ENCODE data around the gene SEC14L1. TPM values are rescaled to one million over a fixed set of nuclear protein-coding genes. Genes with fewer than 3 reads are reported as not detected.
A peak's percentile ranks its signal among the peaks of the same experiment; 100 is the strongest.

Gene SEC14L1
- total RNA-seq, 2 experiments from 2014 or later, result 98.5 to 146 TPM

DNA sequence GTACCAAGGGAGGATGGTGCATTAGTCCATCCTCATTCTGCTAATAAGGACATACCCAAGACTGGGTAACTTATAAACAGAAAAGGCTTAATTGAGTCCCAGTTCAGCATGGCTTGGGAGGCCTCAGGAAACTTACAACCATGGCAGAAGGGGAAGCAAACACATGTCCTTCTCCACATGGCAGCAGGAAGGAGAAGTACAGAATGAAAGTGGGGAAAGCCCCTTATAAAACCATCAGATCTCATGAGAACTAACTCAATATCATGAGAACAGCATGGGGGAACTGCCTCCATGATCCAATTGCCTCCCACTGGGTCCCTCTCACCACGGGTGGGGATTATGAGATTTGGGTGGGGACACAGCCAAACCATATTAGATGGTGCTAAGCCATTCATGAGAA is 84.5 kb downstream of the SEC14L1 start:
- H3K36me3 Mint-ChIP-seq, result peaks cover 4% of the 10 kb centered on the region
- H3K9me3 Mint-ChIP-seq (ENCODE audit: low read depth), result peaks cover 7% of the 10 kb centered on the region
- no peak overlapping the region for H3K27ac Mint-ChIP-seq
- no peak for ATAC-seq
- DNase-seq, result no peak
- H3K27me3 Mint-ChIP-seq, result no peaks in the 10 kb centered on the region
- H3K4me1 Mint-ChIP-seq, result no peaks in the 10 kb centered on the region
- no peak overlapping the region for H3K4me3 Mint-ChIP-seq
- CTCF ChIA-PET, result no interaction called here

- Mint-ChIP-seq H3K36me3 (peaks cover 4% of the 10 kb centered on the region), H3K27me3 (no peaks in the 10 kb centered on the region), H3K4me3 (no peak overlapping the region), H3K27ac (no peak overlapping the region), H3K4me1 (no peaks in the 10 kb centered on the region), H3K9me3 (ENCODE audit: low read depth) (peaks cover 7% of the 10 kb centered on the region)
- CTCF ChIA-PET, result interaction anchor here (1.2 kb wide), 1 partner anchor 141 kb away, joined by 3 read pairs; no protein-coding TSS in a partner anchor
- ATAC-seq (no peak), DNase-seq (no peak)
Measured at GRCh38 chr17:77227461-77228240, 86.9 kb downstream of the SEC14L1 start.

GRCh38 chr17:77228241-77228752 is 87.5 kb downstream of the SEC14L1 start:
- ATAC-seq, result no peak
- CTCF ChIA-PET, result interaction anchor here (0.6 kb wide), 1 partner anchor 118 kb away, joined by 4 read pairs; no protein-coding TSS in a partner anchor

GRCh38 chr17:77228816-77229215 is 88.0 kb downstream of the SEC14L1 start:
- H3K27ac Mint-ChIP-seq, result no peak overlapping the region
- DNase-seq (no peak), ATAC-seq (no peak)
- H3K27me3 Mint-ChIP-seq, result no peaks in the 10 kb centered on the region
- peaks cover 12% of the 10 kb centered on the region for H3K9me3 Mint-ChIP-seq (ENCODE audit: low read depth)
- H3K36me3 Mint-ChIP-seq, result peaks cover 5% of the 10 kb centered on the region
- H3K4me1 Mint-ChIP-seq, result peaks cover 5% of the 10 kb centered on the region
- CTCF ChIA-PET, result interaction anchor here (0.5 to 0.6 kb wide), 2 partner anchors 118 to 561 kb away, joined by 3 to 4 read pairs; no protein-coding TSS in a partner anchor
- H3K4me3 Mint-ChIP-seq, result no peak overlapping the region

More at GRCh38 chr17:77228241-77228752, 87.5 kb downstream of the SEC14L1 start:
- no peaks in the 10 kb centered on the region for H3K27me3 Mint-ChIP-seq
- peaks cover 9% of the 10 kb centered on the region for H3K9me3 Mint-ChIP-seq (ENCODE audit: low read depth)
- no peak for DNase-seq
- no peak overlapping the region for H3K4me3 Mint-ChIP-seq
- H3K4me1 Mint-ChIP-seq, result peaks cover 2% of the 10 kb centered on the region
- peaks cover 6% of the 10 kb centered on the region for H3K36me3 Mint-ChIP-seq
- no peak overlapping the region for H3K27ac Mint-ChIP-seq

DNA sequence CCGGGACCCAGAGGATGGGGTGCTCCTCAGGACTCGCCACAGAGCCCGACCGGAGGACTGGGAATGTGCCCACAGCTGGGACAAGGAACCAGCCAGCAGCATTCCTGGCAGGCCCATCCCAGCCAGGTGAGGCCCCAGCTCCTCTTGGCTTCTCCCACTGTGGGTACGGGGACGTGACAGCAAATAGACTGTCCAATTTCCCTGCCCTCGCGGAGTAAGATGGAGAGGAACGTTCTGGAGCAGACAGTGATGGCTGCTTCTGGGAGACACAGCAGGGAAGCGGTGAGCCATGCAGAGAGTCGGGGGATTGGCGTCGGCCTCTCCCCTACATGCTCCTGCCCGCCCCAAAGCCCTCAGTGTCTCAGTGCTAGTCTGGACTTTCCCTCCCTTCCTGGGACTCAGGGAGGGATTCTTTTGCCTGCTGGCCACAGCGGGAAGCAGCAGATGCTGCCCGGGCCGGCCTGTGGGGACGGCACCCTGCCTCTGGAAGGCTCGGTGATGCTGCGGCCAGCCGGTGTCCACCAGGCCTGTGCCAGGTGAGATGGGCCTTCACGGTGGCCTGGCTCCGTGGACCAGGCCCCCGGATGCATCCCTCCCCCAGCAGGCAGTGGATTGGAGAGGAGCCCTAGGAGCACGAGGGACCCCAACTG is 89.1 kb downstream of the SEC14L1 start:
- H3K4me3 Mint-ChIP-seq, result no peak overlapping the region
- ATAC-seq (no peak), DNase-seq (no peak)
- peaks cover 5% of the 10 kb centered on the region for H3K36me3 Mint-ChIP-seq
- no peaks in the 10 kb centered on the region for H3K27me3 Mint-ChIP-seq
- peaks cover 7% of the 10 kb centered on the region for H3K9me3 Mint-ChIP-seq (ENCODE audit: low read depth)
- CTCF ChIA-PET, result no interaction called here
- H3K4me1 Mint-ChIP-seq, result peaks cover 13% of the 10 kb centered on the region
- no peak overlapping the region for H3K27ac Mint-ChIP-seq

DNA sequence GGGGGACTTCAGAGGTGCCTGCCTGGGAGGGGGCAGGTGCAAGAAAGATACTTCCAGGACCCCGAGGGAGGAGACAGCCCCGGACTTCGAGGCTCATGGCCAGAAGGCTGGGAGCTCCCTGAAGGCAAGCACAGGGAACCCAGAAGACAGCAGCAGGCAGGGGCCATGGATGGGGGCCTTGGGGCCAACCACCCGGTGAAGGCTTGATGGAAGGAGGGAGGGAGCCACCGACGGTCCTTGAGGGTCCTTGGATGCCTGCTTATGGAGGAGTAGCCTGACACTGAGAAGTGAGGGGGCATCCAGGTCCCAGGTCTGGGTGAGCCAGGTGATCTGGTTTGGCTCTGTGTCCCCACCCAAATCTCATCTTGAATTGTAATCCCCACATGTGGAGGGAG is 89.7 kb downstream of the SEC14L1 start:
- peaks cover 4% of the 10 kb centered on the region for H3K9me3 Mint-ChIP-seq (ENCODE audit: low read depth)
- no peak overlapping the region for H3K4me3 Mint-ChIP-seq
- H3K27me3 Mint-ChIP-seq, result no peaks in the 10 kb centered on the region
- peaks cover 2% of the 10 kb centered on the region for H3K36me3 Mint-ChIP-seq
- DNase-seq, result no peak
- CTCF ChIA-PET, result no interaction called here
- ATAC-seq, result no peak
- H3K27ac Mint-ChIP-seq, result no peak overlapping the region
- H3K4me1 Mint-ChIP-seq, result peaks cover 18% of the 10 kb centered on the region

DNA sequence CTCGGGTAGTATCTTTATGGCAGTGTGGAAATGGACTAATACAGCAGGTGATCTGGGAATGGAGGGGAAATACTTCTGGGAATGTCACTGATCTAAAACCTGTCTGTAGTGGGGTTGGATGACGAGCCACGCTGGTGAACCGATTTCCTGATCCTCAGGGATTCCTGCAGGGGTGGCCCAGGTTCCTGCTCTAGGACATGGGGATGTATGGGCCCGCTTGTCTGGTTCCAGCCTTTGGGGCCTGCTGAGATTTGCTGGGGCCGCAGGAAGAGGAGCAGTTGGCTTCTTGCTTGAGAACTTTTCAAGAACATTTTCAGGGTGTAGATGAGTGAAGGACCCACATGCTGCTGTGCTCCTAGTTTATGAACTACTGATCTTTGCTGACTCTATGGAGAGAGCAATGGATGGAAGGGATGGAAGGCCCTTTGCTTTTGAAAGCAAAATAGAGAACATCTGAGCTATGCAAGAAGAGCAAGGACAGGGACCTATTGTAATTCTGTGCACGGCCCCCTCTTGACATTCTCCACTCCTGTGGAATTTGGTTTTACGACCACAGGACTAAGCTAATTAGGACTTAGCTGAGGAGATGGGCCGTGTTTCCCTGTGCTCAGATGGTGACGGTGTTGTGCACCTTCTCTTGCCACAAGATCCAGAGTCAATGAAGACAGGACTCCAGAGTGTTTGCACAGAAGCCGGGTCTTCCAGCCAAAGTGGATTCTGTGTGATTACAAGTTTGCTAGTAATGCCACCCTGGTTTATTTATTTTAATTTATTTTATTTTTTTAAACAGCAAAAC is 90.5 kb downstream of the SEC14L1 start:
- H3K9me3 Mint-ChIP-seq (ENCODE audit: low read depth), result peaks cover 4% of the 10 kb centered on the region
- DNase-seq, result no peak
- CTCF ChIA-PET, result interaction anchor here (1.2 kb wide), 1 partner anchor 82 kb away, joined by 3 read pairs; no protein-coding TSS in a partner anchor
- H3K36me3 Mint-ChIP-seq, result peaks cover 2% of the 10 kb centered on the region
- no peak overlapping the region for H3K27ac Mint-ChIP-seq
- peaks cover 22% of the 10 kb centered on the region for H3K4me1 Mint-ChIP-seq
- H3K27me3 Mint-ChIP-seq, result no peaks in the 10 kb centered on the region
- no peak overlapping the region for H3K4me3 Mint-ChIP-seq
- no peak for ATAC-seq

GRCh38 chr17:77233127-77233526 is 92.4 kb downstream of the SEC14L1 start:
- H3K36me3 Mint-ChIP-seq, result peaks cover 2% of the 10 kb centered on the region
- H3K27me3 Mint-ChIP-seq, result no peaks in the 10 kb centered on the region
- H3K9me3 Mint-ChIP-seq (ENCODE audit: low read depth), result peaks cover 4% of the 10 kb centered on the region
- H3K4me1 Mint-ChIP-seq, result peaks cover 26% of the 10 kb centered on the region
- no peak overlapping the region for H3K27ac Mint-ChIP-seq
- CTCF ChIA-PET, result no interaction called here
- ATAC-seq (no peak), DNase-seq (no peak)
- no peak overlapping the region for H3K4me3 Mint-ChIP-seq

GRCh38 chr17:77233635-77234334 is 93.0 kb downstream of the SEC14L1 start:
- H3K4me3 Mint-ChIP-seq, result no peak overlapping the region

GRCh38 chr17:77234695-77235094 is 93.9 kb downstream of the SEC14L1 start:
- Mint-ChIP-seq H3K4me3 (peak overlapping the region; percentile 52), H3K9me3 (ENCODE audit: low read depth) (peaks cover 4% of the 10 kb centered on the region)

More at GRCh38 chr17:77233635-77234334, 93.0 kb downstream of the SEC14L1 start:
- DNase-seq, result peak; percentile 60
- H3K27me3 Mint-ChIP-seq, result no peaks in the 10 kb centered on the region
- peaks cover 26% of the 10 kb centered on the region for H3K4me1 Mint-ChIP-seq
- CTCF ChIA-PET, result interaction anchor here (3.2 kb wide), 1 partner anchor 146 kb away, joined by 30 read pairs; no protein-coding TSS in a partner anchor
- ATAC-seq, result peak; percentile 39
- H3K36me3 Mint-ChIP-seq, result peaks cover 2% of the 10 kb centered on the region
- peaks cover 4% of the 10 kb centered on the region for H3K9me3 Mint-ChIP-seq (ENCODE audit: low read depth)
- no peak overlapping the region for H3K27ac Mint-ChIP-seq

DNA sequence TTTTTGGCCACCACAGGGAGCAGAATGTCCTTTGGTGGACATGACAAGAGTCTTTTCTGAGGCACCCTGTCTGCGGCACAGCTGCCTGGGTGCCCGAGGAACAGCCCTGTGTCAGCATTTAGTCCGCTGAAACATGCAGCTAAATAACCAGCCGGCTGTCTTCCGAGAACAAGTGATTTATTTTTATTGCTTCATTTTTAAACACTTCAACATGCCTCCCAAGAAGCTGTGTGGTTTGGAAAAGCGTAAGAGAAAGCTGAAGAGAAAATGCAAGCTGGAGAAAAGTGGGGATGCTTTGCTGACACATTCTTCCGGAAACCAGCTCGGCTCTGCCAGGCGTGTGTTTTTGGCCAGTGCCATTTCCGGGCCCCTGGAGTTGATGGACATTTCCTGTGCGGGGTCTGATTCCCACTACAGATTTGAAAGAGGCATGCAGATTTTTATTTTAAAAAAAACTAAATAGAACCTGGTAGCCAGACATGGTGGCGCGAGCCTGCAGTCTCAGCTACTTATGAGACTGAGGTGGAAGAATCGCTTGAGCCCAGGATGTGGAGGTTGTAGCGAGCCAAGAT is 94.7 kb downstream of the SEC14L1 start:
- peak overlapping the region; percentile 52 for H3K4me3 Mint-ChIP-seq
- DNase-seq (peak; percentile 73), ATAC-seq (peak; percentile 67)
- peaks cover 2% of the 10 kb centered on the region for H3K36me3 Mint-ChIP-seq
- H3K27me3 Mint-ChIP-seq, result no peaks in the 10 kb centered on the region
- peaks cover 26% of the 10 kb centered on the region for H3K4me1 Mint-ChIP-seq
- peaks cover 4% of the 10 kb centered on the region for H3K9me3 Mint-ChIP-seq (ENCODE audit: low read depth)
- peak overlapping the region; percentile 86 for H3K27ac Mint-ChIP-seq
- CTCF ChIA-PET, result interaction anchor here (0.9 to 3.2 kb wide), 5 partner anchors 9 to 148 kb away, joined by 4 to 30 read pairs (median 5); partner anchors contain the start of gene SEC14L1

More at GRCh38 chr17:77234695-77235094, 93.9 kb downstream of the SEC14L1 start:
- Mint-ChIP-seq H3K36me3 (peaks cover 2% of the 10 kb centered on the region), H3K4me1 (peaks cover 26% of the 10 kb centered on the region), H3K27me3 (no peaks in the 10 kb centered on the region), H3K27ac (peak overlapping the region; percentile 86)
- DNase-seq (no peak), ATAC-seq (no peak)
- CTCF ChIA-PET, result interaction anchor here (1.2 to 3.2 kb wide), 3 partner anchors 94 to 147 kb away, joined by 4 to 30 read pairs (median 6); partner anchors contain the start of gene SEC14L1
